Activated naive CD4-positive, alpha-beta T cell treated with anti-CD3 and anti-CD28 coated beads, Interleukin-2, amount 10 ng/mL, durations not matched to agents 7 days and 5 days (primary cell): ENCODE results near the gene PPP2R5B.
A peak's percentile ranks its signal among the peaks of the same experiment; 100 is the strongest.

Source experiments
- CTCF ChIA-PET: fragments of 350-600 bp; sonication (Branson Sonifier 250); formaldehyde crosslinking; loops from one replicate; lab custom pipeline; 2021; ENCODE audit warnings: antibody characterized with exemption; lab: Charles Lee
- DNase-seq: peaks from one replicate; pipeline ENCODE4 v3.0.0-alpha.2; 2020
- H3K27ac Mint-ChIP-seq: one replicate; pipeline ENCODE4 v1.8.0; 2021; ENCODE audit warnings: mild to moderate bottlenecking, moderate library complexity, mixed read lengths
- H3K27me3 Mint-ChIP-seq: one replicate; pipeline ENCODE4 v1.8.0; 2021; ENCODE audit warnings: mild to moderate bottlenecking, mixed read lengths
- H3K36me3 Mint-ChIP-seq: one replicate; pipeline ENCODE4 v1.8.0; 2021; ENCODE audit warnings: mixed read lengths
- H3K4me1 Mint-ChIP-seq: one replicate; pipeline ENCODE4 v1.8.0; 2021; ENCODE audit warnings: mixed read lengths
- H3K4me3 Mint-ChIP-seq: one replicate; pipeline ENCODE4 v1.8.0; 2021; ENCODE audit warnings: mild to moderate bottlenecking, moderate library complexity, mixed read lengths
- H3K9me3 Mint-ChIP-seq: one replicate; pipeline ENCODE4 v1.8.0; 2021; ENCODE audit warnings: mixed read lengths

Gene PPP2R5B

DNA sequence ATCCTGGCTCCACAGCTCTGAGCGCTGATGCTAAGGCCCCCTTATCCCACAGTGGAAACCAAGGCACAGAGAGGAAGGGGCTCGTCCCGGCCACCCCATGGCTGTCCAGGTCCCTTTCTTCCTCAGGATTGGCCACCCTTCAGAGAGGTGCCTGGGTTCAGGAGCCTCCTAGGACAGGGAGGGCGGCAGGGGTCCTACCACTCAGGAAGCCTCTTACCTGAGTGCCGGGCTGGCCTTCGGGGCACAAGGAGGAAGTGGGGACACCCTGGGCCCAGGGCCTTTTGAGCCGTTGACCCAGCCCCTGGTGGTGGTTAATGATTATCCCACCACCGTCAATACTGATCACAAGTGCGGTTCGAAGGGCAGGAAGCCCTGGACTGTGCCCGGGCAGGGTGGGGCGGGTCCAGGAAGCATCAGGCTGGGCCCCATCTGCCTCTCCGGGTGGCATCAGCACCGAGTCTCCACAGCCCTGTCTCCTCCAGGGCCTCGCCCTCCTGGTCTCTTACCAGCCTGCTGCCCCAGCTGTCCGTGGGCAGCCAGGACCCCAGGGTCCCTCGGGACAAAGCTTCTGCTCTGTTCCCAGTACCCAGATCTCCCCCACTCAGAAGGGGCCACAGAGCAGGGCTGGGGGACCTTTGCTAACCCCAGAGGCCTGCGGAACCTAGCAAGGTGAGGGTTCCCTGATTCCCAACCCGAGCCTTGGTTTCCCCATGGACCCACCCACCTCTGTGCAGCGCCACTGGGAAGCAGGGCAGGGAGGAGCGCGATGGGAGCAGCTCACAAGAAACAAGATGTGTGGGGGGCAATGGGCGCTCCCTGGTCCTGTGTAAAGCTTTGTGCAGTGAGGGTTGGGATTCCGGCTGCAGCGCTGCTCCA is 31.1 kb upstream of the PPP2R5B start:
- Mint-ChIP-seq H3K36me3 (peaks cover 13% of the 10 kb centered on the region), H3K27ac (no peak overlapping the region)

DNA sequence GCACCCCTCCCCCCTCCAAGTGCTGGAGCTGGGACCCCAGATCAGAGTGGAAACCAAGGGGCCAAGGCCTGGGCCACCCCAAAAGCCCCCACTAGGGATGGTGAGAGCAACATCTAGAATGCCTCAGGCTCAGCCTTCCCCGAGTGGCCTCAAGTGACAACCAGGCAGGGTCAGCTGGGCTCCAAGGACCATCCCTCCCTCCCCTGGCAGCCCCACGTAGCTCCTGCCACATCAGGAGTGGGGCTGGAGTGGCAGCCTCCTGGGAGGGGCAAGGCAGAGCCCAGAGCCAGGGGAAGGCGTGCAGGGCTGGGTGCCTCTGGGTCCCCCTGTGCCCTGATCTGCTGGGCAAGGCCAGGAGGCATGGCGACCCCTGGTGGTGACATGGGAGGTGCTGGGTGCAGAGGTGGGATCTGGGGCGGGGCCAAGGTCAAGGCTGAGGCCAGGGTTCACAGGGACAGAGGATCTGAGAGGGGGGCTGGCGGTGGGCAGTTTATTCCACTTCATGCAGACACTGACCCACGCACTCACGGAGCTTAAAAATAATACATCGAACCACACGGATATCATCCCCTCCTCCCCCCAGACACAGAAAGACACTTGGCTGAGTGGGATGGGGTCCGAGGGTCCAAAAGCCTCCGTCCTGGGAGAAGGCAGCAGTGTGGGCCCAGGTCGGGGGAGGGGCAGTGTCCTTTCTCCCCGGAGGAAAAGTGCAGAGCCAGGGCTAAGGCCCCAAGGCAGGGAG is 30.2 kb upstream of the PPP2R5B start:
- H3K4me3 Mint-ChIP-seq: no peak overlapping the region
- H3K27me3 Mint-ChIP-seq: no peaks in the 10 kb centered on the region
- DNase-seq: peak; percentile 94
- H3K4me1 Mint-ChIP-seq: peaks cover 3% of the 10 kb centered on the region
- CTCF ChIA-PET: interaction anchor here (0.6 to 31.5 kb wide), 12 partner anchors 8 to 288 kb away, joined by 3 to 592 read pairs (median 4); partner anchors contain the start of genes CDC42BPG, EHD1 and PYGM
- H3K36me3 Mint-ChIP-seq: peaks cover 15% of the 10 kb centered on the region
- no peaks in the 10 kb centered on the region for H3K9me3 Mint-ChIP-seq
- no peak overlapping the region for H3K27ac Mint-ChIP-seq

More for the DNA sequence above, 31.1 kb upstream of the PPP2R5B start:
- Mint-ChIP-seq H3K27me3 (no peaks in the 10 kb centered on the region), H3K9me3 (no peaks in the 10 kb centered on the region), H3K4me1 (peaks cover 5% of the 10 kb centered on the region), H3K4me3 (no peak overlapping the region)
- CTCF ChIA-PET: interaction anchor here (0.7 to 31.5 kb wide), 11 partner anchors 8 to 289 kb away, joined by 3 to 592 read pairs (median 4); partner anchors contain the start of genes CDC42BPG, EHD1 and PYGM
- no peak for DNase-seq

DNA sequence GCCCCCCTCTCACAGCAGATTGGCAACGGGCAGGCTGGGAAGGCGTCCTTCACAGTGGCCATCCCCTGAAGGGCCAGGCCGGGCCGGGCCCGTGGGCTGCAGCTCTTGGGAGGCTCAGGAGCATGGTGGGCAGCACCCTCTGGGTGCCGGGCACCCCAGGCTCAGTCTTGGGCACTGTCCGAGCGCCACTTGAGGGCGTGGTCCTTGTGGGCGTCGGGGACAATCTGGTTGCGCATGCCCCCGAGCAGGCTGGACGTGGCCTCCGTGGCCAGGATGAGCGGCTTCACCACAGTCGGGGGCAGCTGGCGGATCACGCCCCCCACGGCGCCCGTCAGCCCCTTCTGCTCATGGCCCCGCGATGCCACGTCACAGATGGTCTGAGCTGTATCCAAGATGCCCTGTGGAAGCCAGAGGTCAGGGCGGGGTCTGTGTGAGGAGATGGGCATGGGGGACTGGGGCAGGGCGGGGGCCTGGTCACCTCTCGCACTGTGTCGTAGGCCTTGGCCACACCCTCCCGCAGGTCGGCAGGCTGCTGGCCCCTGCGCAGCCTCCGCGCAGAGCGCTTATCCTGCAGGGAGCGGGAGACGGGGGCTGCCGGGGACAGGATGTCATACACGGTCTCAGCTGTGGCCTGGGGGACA is 29.6 kb upstream of the PPP2R5B start:
- no peak overlapping the region for H3K27ac Mint-ChIP-seq
- H3K36me3 Mint-ChIP-seq: peaks cover 19% of the 10 kb centered on the region
- H3K9me3 Mint-ChIP-seq: no peaks in the 10 kb centered on the region
- no peak for DNase-seq
- peaks cover 3% of the 10 kb centered on the region for H3K4me1 Mint-ChIP-seq
- no peaks in the 10 kb centered on the region for H3K27me3 Mint-ChIP-seq
- CTCF ChIA-PET: interaction anchor here (0.6 to 31.5 kb wide), 7 partner anchors 9 to 288 kb away, joined by 3 to 592 read pairs (median 4); partner anchors contain the start of genes CDC42BPG and EHD1
- H3K4me3 Mint-ChIP-seq: no peak overlapping the region

DNA sequence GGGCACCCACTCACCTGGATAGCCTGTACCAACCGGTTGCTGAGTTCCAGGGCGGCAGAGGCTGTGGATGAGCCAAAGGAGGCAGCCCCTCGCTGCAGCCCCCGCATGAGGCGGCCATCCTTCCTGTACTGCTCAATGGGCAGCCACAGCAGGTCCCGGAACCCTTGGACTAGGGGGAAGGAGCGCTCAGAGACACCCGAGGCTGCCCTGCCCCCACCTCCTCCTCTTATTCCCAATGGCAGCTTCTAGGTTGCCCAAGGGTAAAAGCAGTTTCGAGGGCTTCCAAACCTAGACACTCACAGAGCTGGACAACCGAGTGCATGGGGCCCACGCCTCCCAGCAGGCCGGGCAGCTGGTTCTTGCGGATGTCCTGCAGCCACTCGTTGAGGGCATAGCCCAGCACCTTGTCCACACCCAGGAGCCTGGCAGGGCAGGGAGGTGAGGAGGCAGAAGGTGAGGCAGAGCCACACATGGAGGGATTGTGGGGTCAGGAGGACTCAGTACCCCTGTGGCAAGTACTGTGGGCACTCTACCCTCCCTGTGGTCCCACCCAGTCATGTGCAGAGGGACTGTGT is 28.0 kb upstream of the PPP2R5B start:
- Mint-ChIP-seq H3K27me3 (no peaks in the 10 kb centered on the region), H3K9me3 (no peaks in the 10 kb centered on the region), H3K27ac (no peak overlapping the region), H3K4me1 (peaks cover 12% of the 10 kb centered on the region), H3K4me3 (no peak overlapping the region), H3K36me3 (peaks cover 24% of the 10 kb centered on the region)
- CTCF ChIA-PET: interaction anchor here (1.5 to 31.5 kb wide), 3 partner anchors 9 to 100 kb away, joined by 4 to 592 read pairs (median 5); partner anchors contain the start of genes BATF2 and CDC42BPG
- DNase-seq: no peak

DNA sequence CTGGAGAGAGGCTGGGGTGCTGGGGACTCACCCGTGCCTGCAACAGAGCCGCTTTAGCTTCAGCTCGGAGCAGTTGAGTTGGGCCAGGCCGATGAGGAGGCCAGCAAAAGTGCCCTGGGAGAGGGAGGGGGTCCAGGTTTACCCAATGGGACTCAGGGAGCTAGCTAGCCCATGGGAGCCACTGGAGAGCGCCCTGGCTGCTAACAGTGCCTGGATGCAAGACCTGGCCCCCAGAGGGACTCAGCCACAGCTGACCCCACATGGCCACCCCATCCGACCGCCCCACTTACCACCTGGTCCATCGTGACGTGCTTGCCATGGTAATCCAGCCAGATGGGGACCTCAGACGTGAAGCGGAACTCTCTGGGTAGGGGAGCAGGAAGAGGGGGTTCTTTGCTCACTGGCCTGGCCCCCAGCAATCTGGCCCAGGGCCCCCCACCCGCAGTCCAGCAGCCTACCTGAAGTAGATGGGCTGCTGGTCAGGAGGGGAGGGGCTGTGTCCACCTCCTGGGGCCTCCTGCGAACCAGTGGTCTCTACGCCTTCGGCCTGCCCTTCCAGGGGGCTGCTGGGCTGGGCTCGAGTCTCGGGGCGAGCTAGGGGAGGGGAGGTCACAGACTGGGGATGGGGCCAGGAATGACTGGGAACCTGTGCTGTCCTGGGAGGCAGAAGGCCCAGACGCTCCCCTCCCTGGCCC is 27.0 kb upstream of the PPP2R5B start:
- no peak for DNase-seq
- H3K4me3 Mint-ChIP-seq: no peak overlapping the region
- H3K9me3 Mint-ChIP-seq: no peaks in the 10 kb centered on the region
- peaks cover 15% of the 10 kb centered on the region for H3K4me1 Mint-ChIP-seq
- H3K27ac Mint-ChIP-seq: no peak overlapping the region
- no peaks in the 10 kb centered on the region for H3K27me3 Mint-ChIP-seq
- CTCF ChIA-PET: interaction anchor here (31.5 kb wide), 1 partner anchor 48 kb away, joined by 592 read pairs; the partner anchor contains the start of gene CDC42BPG
- peaks cover 28% of the 10 kb centered on the region for H3K36me3 Mint-ChIP-seq

DNA sequence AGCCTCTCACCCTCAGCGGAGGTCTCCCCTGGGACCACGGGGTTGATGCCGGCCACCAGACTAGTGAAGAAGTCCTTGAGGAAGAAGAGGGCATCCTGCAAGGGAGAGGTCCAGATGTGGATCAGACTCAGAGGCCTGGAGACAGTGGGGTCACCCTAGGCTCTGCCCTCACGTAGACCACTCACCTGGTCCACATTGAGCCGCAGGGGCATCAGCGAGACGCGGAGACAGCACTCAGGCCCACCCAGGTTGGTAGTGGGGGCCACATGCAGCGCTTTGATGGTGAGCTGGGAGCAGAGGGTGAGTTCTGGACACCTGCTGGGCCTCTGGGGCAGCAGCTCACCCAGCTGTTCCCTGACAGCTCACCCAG is 26.4 kb upstream of the PPP2R5B start:
- CTCF ChIA-PET: interaction anchor here (31.5 kb wide), 1 partner anchor 48 kb away, joined by 592 read pairs; the partner anchor contains the start of gene CDC42BPG
- no peaks in the 10 kb centered on the region for H3K27me3 Mint-ChIP-seq
- H3K9me3 Mint-ChIP-seq: no peaks in the 10 kb centered on the region
- peaks cover 15% of the 10 kb centered on the region for H3K4me1 Mint-ChIP-seq
- no peak for DNase-seq
- peaks cover 28% of the 10 kb centered on the region for H3K36me3 Mint-ChIP-seq
- no peak overlapping the region for H3K27ac Mint-ChIP-seq
- H3K4me3 Mint-ChIP-seq: no peak overlapping the region

DNA sequence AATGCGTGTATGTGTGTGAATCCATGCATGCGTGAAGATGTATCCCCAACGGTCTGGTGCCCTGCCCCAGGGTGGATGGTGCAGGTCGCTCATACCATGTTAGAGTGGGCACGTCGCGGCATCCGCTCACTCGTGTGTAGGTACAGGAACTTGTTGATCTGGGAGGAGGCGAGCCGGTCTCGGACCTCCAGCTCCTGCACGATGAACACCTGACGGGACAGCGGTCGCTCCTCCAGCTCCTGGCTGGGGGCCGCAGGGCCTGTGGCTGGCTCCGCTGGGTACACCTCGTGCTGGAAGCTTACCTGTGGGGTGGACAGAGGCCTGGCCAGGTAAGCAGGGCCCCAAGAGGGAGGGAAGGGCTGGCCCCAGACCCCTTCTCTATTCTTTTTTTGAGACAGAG is 25.9 kb upstream of the PPP2R5B start:
- no peak overlapping the region for H3K27ac Mint-ChIP-seq
- no peaks in the 10 kb centered on the region for H3K9me3 Mint-ChIP-seq
- peaks cover 15% of the 10 kb centered on the region for H3K4me1 Mint-ChIP-seq
- H3K27me3 Mint-ChIP-seq: no peaks in the 10 kb centered on the region
- no peak for DNase-seq
- CTCF ChIA-PET: interaction anchor here (0.6 to 31.5 kb wide), 3 partner anchors 8 to 49 kb away, joined by 3 to 592 read pairs (median 3); partner anchors contain the start of gene CDC42BPG
- H3K36me3 Mint-ChIP-seq: peaks cover 28% of the 10 kb centered on the region
- H3K4me3 Mint-ChIP-seq: no peak overlapping the region

DNA sequence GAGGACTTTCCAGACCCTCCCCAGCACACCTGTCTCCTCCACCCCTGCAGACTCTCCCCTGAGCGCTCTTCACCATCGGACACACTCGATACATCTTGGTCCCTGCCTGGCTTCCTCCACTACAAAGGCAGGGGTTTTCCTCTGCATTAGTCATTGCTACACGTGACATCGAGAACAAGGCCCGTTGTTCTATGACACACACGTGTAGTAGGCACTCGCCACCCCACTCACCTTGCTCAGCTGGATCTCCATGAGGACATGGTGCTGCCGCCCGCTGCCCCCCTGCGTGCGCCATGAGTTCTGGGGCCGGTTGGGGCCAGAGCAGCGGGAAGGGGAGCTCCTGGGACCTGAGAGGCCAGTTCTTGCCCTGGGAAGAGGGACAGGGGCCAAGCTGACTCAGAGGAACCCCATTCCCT is 24.2 kb upstream of the PPP2R5B start:
- Mint-ChIP-seq H3K4me1 (peaks cover 12% of the 10 kb centered on the region), H3K9me3 (no peaks in the 10 kb centered on the region), H3K36me3 (peaks cover 26% of the 10 kb centered on the region), H3K27ac (peak overlapping the region; percentile 33), H3K4me3 (no peak overlapping the region), H3K27me3 (no peaks in the 10 kb centered on the region)
- CTCF ChIA-PET: interaction anchor here (2.0 to 31.5 kb wide), 2 partner anchors 12 to 51 kb away, joined by 5 to 592 read pairs; partner anchors contain the start of gene CDC42BPG
- peak; percentile 68 for DNase-seq

DNA sequence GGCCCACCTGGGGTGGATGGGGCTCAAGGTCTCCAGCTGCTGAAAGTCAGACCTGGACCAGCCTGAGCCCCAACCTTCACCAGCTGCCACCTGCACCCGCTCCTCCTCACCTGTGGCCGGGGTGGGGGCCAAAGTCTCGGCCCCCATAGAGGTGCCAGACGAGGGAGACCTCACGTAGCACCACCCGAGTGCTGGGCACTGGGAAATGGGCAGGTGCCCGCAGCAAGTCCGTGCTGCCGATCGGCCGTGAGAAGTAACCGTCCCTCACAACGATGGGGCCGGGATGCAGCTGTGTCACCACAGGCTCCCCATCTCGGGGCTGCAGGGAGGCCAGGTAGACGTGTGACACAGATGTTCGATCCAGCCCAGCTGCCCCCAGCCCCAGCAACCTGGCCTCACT is 23.7 kb upstream of the PPP2R5B start:
- no peak overlapping the region for H3K27ac Mint-ChIP-seq
- CTCF ChIA-PET: interaction anchor here (2.0 to 31.5 kb wide), 2 partner anchors 12 to 51 kb away, joined by 5 to 592 read pairs; partner anchors contain the start of gene CDC42BPG
- no peak overlapping the region for H3K4me3 Mint-ChIP-seq
- no peaks in the 10 kb centered on the region for H3K9me3 Mint-ChIP-seq
- H3K27me3 Mint-ChIP-seq: no peaks in the 10 kb centered on the region
- H3K4me1 Mint-ChIP-seq: peaks cover 12% of the 10 kb centered on the region
- DNase-seq: no peak
- peaks cover 27% of the 10 kb centered on the region for H3K36me3 Mint-ChIP-seq

DNA sequence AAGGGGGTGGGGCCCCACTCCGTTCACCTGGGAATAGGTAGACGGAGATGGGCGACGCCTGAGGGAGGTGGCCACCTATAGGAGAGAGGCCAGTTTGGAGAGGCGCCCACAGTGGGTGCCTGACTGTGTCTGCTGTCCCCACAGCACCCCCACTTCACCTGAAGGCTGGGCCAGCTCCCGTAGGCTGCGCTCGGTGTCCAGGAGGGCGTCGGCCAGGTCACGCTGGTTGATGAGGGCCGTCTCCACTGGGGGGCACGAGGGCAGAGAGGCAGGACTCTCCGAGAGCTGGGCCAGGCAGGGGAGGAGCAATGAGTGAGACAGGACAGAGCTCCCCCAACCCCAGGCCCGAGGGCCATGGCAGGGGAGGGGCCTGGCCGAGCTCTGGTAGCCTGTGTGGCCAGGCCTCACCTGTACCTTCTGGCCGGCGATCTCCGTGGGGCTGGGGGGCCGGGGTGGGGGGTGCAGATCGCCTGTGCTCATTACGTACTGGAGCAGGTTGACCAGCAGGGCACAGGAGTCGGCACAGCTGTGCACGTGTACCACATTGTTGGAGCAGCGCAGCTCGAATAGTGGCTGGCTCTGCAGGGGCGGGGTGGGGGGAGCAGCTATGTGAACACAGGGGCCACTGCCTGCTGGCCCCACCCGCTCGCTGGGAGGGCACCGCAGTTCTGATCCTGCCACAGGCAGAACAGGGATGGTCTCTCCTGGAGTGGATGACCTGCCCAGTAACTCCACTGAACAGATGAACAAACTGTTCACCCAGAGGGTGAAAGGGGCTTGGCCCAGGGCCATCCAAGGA is 22.2 kb upstream of the PPP2R5B start:
- H3K27me3 Mint-ChIP-seq: no peaks in the 10 kb centered on the region
- no peak overlapping the region for H3K4me3 Mint-ChIP-seq
- H3K9me3 Mint-ChIP-seq: no peaks in the 10 kb centered on the region
- peaks cover 22% of the 10 kb centered on the region for H3K36me3 Mint-ChIP-seq
- DNase-seq: no peak
- CTCF ChIA-PET: interaction anchor here (31.5 kb wide), 1 partner anchor 53 kb away, joined by 592 read pairs; the partner anchor contains the start of gene CDC42BPG
- H3K4me1 Mint-ChIP-seq: peaks cover 12% of the 10 kb centered on the region
- H3K27ac Mint-ChIP-seq: no peak overlapping the region

DNA sequence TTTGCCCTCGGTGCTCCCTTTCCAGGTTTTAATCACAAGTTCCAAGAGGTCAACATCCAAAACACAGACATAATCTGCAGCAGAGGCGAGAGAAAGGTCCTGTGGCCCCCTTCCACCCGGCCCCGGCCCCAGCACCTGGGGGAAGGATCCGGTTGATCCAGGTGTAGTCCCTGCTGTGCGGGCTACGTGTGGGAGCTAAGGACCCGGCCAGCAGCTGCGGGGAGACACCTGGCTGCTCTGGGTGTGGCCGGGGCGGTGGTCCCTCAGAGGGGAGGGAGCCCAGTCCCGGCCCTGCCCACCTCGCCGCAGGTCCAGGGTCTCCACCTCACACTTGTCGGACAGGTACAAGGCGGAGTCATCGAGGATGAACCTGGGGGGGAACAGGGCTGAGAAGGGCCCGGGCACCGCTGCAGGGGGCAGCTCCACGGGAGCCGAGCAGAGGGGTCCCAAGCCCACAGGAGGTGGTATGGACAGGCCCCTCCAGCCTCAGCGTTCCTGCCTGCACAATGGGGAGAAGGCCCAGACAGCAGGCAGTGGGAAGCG is 21.1 kb upstream of the PPP2R5B start:
- DNase-seq: no peak
- CTCF ChIA-PET: interaction anchor here (1.2 kb wide), 1 partner anchor 55 kb away, joined by 3 read pairs; no protein-coding TSS in a partner anchor
- Mint-ChIP-seq H3K36me3 (peaks cover 25% of the 10 kb centered on the region), H3K27ac (no peak overlapping the region), H3K4me3 (no peak overlapping the region), H3K27me3 (no peaks in the 10 kb centered on the region), H3K4me1 (peaks cover 12% of the 10 kb centered on the region), H3K9me3 (no peaks in the 10 kb centered on the region)
